GM21723 (cell line): ENCODE data around the gene TOX2.

ENCODE experiments used
- ATAC-seq: cut with Tn5 transposase; IDR thresholded peaks from one replicate; pipeline ENCODE4 v1.9.1; 2021; ENCODE audit warnings: mild to moderate bottlenecking, moderate library complexity; ENCODE audit not compliant: unreplicated experiment

The TOX2 gene

GRCh38 chr20:44117296-44118184, 202.9 kb downstream of the TOX2 start:
- ATAC-seq = no peak

GRCh38 chr20:44118185-44119033, 203.8 kb downstream of the TOX2 start:
- no peak for ATAC-seq
